AG08395 (cell line): ENCODE results near the gene GRB2.
A peak's percentile ranks its signal among the peaks of the same experiment; 100 is the strongest.

ENCODE experiments used
- DNase-seq: peaks from one replicate; pipeline ENCODE4 v3.0.0; 2012; ENCODE audit warnings: mixed read lengths, low spot score

The GRB2 gene

GRCh38 chr17:75414488-75414887, 9.0 kb upstream of the GRB2 start:
- DNase-seq, result no peak

GRCh38 chr17:75412455-75413317, 7.2 kb upstream of the GRB2 start:
- DNase-seq, result peak; percentile 65

DNA sequence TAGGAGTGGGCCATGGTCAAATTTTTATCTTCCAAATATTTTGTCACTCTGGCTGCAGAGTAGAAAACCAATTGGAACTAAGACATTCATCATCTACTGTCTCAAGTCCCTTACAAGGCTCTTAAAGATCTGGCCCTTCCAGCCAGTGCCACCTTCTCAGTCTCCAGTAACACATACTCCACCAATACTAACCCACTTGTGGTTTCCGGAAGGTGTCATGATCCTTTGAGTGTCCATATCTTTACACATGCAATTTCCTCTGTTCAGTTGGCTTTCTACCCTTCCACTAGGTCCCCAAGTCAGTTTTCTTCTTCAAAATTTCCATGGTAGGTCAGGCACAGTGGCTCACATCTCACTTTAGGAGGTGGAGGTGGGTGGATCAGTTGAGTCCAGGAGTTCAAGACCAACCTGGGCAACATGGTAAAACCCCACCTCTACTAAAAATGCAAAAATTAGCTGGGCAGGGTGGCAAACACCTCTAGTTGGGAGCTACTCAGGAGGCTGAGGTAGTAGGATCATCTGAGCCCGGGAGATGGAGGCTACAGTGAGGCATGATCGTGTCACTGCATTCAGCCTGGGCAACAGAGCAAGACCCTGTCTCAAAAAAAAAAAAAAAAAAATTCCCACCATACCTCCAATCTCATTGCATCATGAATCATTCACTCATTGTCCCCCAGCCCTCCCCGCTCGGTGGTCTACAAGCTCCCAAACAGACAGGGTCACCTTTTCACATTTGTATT, 6.0 kb upstream of the GRB2 start:
- no peak for DNase-seq

GRCh38 chr17:75410141-75410540, 4.7 kb upstream of the GRB2 start:
- DNase-seq, result no peak

DNA sequence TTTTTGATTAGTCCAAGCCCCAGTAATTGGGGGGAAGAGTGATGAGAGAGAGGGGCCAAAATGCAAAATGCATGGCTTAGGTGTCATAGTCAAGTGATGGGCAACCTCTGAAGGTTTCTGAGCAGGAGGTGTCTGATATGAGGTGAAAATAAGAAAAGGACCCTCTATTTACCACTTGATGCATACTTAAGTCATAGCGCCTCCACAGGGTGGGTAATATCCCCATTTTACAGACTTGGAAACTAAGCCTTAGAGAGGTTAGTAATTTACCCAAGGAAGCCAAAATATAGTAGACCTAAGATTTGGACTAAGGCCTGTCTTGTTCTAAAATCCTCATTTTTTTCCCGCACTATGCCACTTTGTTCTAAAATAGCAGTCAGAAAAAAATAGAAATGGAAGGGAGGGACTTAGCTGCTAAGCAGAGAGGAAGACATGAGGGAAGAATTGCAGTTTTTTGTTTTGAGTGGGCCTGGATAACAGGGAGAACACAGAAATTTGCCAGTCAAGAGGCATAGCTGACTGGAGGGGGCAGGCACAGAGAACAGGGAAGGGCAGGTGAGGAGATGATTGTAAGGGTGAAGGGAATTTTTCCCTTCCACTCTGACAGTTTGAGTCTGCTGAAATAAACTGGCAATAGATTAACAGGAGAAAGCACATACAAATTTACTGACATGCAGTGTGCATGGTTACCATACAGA, 2.3 kb upstream of the GRB2 start:
- no peak for DNase-seq

DNA sequence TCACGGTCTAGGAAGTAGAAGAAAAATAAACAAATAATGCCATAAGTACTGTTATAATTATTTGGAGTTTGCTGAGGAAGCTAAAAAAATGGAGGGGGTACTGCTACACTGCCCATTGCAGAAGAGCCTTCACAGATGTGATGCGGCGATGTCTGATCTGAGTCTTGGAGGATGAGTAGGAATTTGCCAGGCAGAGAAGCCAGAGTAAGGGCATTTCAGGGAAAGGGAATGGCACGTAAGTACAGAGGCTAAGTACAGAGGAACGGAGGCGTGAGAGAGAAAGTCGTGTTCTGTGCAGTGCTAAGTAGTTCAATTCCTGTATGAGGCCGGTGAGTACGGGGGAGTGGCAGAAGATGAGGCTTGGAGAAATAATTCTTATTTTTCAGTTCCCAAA, 741 bp upstream of the GRB2 start:
- no peak for DNase-seq

DNA sequence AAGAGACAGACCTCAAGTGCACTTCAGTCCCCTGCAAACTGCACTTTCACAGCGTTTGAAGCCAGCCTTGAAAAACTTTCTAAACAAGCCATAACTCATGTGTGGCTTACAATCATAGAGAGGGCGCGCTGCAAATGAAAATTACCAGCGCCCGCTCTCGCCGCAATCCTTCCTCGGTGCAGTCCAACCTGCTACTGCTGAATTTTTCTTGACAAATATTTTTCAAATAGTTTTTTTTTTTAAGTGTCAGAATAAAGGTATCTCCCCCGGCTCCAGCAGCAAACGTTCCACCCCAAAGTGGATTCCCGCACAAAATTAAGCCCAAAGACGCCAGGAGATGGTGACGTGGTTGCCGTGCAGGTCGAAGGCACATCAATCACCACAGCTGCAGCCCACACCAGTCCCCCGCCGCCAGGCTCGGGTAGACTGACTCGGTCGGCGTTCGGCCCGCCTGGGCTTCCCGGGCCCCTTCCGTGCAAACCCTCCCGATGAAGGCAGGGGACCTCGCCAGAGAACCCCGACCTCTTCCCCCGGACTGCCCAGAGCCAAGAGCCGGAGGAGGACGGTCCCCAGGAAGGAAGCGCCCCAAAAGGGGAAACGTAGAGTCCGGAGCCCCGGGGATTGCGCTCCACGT, 630 bp downstream of the GRB2 start:
- peak; percentile 27 for DNase-seq

DNA sequence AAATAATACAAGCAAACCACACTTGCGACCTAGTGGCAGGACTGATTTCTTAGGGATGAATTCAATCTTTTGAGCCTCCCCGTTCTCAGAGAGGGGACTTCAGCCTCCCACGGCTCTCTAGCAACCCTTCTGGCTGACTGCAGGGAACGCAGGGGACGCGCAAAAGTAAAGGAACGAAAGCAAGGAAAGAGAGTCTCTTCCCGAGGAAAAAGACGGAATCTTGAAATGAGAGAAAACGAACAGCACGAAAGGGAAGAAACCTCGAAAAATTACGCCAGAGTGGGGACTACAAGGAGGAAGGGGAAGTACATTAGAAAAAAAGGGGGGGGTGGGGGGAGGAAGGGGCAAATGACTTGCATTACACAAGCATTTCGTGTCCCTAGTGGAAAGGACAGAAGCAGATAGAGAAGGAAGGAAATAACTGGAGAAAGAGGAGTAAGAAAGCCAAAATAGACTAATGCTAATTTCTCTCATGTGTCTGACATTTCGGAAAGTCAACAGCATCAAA, 1.2 kb downstream of the GRB2 start:
- DNase-seq, result peak; percentile 76

DNA sequence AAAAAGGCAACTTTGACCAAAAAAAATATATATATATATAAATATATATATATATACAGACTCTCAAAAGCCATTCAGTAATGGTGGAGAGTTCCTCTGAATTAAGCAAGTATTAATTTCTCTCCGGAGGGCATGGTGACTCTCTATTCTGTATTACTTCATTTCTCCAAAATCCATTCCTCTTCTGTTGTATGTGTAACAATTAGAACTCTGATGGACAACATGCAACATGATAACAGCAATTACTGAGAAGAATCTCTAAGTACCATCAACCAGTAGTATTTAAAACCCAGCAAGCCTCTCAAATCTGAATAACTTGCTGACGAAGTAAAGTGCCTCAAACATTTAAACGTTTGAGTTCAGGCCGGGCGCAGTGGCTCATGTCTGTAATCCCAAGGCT, 2.3 kb downstream of the GRB2 start:
- no peak for DNase-seq

- DNase-seq, result no peak
Measured at GRCh38 chr17:75402026-75402425, 3.5 kb downstream of the GRB2 start.

DNA sequence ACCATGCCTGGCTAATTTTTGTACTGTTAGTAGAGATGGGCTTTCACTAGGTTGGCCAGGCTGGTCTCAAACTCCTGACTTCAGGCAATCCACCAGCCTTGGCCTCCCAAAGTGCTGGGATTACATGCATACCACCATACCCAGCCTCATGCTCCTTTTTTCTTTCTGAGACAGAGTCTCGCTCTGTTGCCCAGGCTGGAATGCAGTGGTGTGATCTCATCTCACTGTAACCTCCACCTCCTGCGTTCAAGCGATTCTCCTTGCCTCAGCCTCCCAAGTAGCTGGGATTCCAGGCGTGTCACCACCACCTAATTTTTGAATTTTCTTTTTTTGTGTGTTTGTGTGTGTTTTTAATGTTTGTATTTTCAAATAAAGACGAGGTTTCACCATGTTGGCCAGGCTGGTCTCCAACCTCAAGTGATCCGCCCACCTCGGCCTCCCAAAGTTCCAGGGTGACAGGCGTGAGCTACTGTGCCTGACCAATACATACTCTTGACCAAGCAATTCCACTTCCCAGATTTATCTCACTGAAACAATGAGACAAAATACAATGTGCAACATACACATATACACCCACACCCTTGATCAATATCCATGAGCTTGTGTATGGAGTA, 5.0 kb downstream of the GRB2 start:
- DNase-seq, result no peak

DNA sequence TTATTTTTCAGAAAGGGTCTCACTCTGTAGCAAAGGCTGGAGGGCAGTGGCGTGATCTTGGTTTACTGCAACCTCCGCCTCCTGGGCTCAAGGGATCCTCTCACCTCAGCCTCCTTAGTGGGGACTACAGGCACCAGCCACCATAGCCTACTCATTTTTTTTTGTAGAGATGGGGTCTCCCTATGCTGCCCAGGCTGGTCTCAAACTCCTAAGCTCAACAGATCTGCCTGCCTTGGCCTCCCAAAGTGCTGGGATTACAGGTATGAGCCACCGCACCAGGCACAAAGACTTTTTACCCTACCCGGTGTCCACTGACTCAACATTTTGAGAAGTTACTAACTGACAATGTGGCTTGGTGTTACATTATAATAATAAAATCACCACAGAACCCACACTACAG, 7.2 kb downstream of the GRB2 start:
- no peak for DNase-seq

DNA sequence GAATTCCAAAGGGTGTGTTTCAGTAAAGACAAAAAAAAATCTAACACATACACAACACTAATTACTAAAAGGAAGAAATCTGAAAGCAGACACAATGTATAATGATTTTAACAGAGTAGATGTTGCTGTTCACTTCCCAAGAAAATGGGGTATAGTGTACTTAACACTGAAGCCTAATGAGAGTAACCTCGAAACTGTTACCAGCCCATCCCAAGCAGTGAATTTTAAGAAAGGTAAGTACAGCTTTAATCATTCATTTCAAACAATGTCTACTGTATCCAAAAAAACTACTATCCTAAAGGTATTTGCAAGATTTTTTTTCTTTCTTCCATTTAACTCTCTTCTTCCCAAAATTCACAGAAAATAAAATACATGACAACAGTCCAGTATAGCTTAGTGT, 8.3 kb downstream of the GRB2 start:
- no peak for DNase-seq

DNA sequence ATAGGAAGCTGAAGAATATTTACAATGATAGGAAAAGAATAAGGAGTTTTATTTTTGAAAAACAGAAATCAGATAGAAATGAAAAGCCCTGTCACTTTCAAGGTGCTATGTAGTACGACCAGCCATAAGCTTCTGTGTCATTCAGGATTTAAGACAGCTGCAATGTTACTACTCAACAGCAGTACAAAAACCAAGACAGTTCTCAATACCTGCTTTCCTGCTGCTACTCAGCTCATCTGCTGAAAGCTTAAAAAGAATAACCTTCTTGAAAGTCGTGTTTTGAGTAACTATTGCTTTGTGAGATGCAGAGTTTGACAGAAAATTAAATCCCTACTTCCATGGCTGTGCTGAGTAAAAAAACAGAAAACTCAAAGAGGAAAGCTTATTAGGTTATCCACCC, 8.7 kb downstream of the GRB2 start:
- DNase-seq, result no peak

DNA sequence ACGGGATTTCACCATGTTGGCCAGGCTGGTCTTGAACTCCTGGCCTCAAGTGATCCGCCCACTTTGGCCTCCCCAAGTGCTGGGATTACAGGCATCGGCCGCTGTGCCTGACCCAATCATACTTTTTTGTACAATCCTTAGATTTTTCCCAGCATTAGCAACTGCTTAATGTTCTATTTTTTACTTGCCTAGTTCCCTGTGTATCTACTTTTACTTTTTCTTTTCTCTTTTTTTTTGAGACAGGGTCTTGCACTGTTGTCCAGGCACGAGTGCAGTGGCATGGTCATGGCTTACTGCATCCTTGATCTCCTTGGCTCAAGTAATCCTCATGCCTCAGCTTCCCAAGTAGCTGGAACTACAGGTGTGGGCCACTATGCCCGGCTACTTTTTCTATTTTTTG, 9.5 kb downstream of the GRB2 start:
- DNase-seq, result no peak

- no peak for DNase-seq
Measured at GRCh38 chr17:75394332-75394918, 11.1 kb downstream of the GRB2 start.

DNA sequence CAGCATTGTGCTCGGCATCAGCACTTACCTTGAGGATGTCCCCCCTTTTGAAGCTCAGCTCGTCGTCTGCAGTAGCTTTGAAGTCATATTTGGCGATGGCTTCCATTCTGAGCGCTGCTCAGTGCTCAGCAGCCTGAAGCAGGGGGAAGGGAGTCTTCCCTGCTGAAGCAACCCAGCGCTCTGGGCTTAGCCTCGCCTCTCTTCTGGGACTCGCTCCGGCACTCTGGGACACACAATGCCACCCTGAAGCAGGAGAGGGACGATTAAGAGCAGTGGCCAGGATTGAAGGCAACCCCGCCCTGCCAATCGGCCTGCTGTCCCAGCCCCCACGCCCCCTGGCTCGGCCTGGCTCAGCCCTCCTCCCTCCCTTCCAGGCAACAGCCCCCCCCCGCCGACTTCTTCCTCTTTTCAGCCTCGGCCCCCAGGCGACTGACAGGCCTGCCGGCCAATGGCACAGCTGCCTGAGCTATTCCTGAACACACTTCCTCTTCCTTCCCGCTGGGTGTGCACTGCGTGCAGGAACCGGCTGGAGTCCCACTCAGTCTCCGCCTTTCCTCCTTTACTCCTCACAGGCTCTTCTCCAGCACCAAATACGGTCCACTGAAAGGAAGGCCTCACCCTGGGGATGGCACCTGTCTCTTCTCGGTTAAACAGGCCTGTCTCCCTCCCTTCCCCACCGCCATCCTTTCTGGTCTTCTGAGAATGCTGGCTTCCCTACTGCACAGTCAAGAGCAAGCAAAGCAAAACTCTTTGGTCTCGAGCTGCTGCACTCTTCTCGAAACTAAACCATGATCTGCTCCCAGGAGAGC, 11.8 kb downstream of the GRB2 start:
- peak; percentile 98 for DNase-seq

DNA sequence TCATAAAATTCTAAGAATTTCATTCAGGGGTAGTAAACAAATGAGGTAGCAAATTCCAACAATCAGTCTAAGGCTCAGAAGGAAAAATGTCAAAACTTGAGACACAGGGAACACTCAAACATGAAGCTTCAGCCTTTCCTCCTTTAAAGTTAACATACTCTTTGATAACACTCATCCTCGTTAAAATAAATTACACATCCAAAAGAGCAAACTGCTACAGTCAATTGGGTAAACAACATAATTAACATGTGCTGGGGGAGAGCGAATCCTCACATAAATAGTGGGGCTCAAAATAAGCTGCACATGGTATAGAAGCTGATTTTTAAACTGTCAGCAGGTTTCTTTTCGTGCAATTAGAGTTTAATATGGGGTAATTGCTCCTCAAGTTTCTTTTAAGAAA, 12.9 kb downstream of the GRB2 start:
- no peak for DNase-seq

- peak; percentile 30 for DNase-seq
Measured at GRCh38 chr17:75390982-75391381, 14.5 kb downstream of the GRB2 start.

GRCh38 chr17:75388476-75389030, 16.9 kb downstream of the GRB2 start:
- DNase-seq, result no peak
